ENCODE measurements around the gene ICOSLG.
"Not testable (repeated sequence)": the region's sequence is repeated elsewhere in the genome, so short reads cannot be mapped to it uniquely, and the experiment has no call there.

- TF ChIP-seq CTCF (conservative IDR thresholded peaks at IDR 0.05; ENCODE audit: low read depth, low read length); MAZ (IDR thresholded peaks at IDR 0.05; ENCODE audit: borderline replicate concordance, low read depth, low read length); POLR2A (IDR thresholded peaks at IDR 0.05; ENCODE audit: low read depth, low read length); RAD21 (IDR thresholded peaks at IDR 0.05; ENCODE audit: low read length); RCOR1 (IDR thresholded peaks at IDR 0.05; ENCODE audit: insufficient replicate concordance, low read length); USF2 (IDR thresholded peaks at IDR 0.05; ENCODE audit: low read depth, low read length): not testable (repeated sequence)
Observed at GRCh38 chr21:44194888-44195287, 45.9 kb downstream of the ICOSLG start.

Measured in IMR-90 (cell line).